ENCODE data around the gene CELA3B. TPM values are rescaled to one million over a fixed set of nuclear protein-coding genes. Genes with fewer than 3 reads are reported as not detected.
A peak's percentile ranks its signal among the peaks of the same experiment; 100 is the strongest.

CELA3B gene
- total RNA-seq, 3 donors from 2014 or later (not counting 1 experiment from before 2014, with no cell fraction given), result not detected

- H3K27me3 ChIP-seq (ENCODE audit: control insufficient read depth, insufficient read depth, low read length), result peaks cover 9% of the 10 kb centered on the region
- no peak for ATAC-seq
- H3K9me3 Mint-ChIP-seq, result no peaks in the 10 kb centered on the region
- peaks cover 13% of the 10 kb centered on the region for H3K4me1 ChIP-seq (ENCODE audit: control insufficient read depth, insufficient read depth, low read length)
- no peak for DNase-seq
- peak overlapping the region; percentile 70 for H3K4me3 Mint-ChIP-seq
- no peaks in the 10 kb centered on the region for H3K9me3 ChIP-seq (ENCODE audit: control insufficient read depth, insufficient read depth, low read length)
- no peak overlapping the region for H3K27ac Mint-ChIP-seq
- TF ChIP-seq CTCF (IDR thresholded peaks at IDR 0.05), result no peak
- H3K27ac ChIP-seq (ENCODE audit: low read length), result no peak overlapping the region
- intact Hi-C loops (cut with micrococcal nuclease), result no loop called here
- no peaks in the 10 kb centered on the region for H3K36me3 Mint-ChIP-seq
- H3K4me1 Mint-ChIP-seq, result peaks cover 7 to 13% of the 10 kb centered on the region in 2 donors
- WGBS (ENCODE audit: insufficient coverage), result 84% methylated on average over 10 of the region's 10 CpGs
- peaks cover 0 to 26% of the 10 kb centered on the region in 2 donors for H3K27me3 Mint-ChIP-seq (ENCODE audit: low read depth in 2 of 2)
- H3K4me3 ChIP-seq (ENCODE audit: low read length), result no peak overlapping the region
- no peaks in the 10 kb centered on the region for H3K36me3 ChIP-seq (ENCODE audit: control insufficient read depth, insufficient read depth, low read length)
These were observed 41.4 kb upstream of the CELA3B start for GRCh38 chr1:21935393-21935804.

GRCh38 chr1:21935891-21936365, 40.9 kb upstream of the CELA3B start:
- Histone ChIP-seq H3K9me3 (ENCODE audit: control insufficient read depth, insufficient read depth, low read length) (no peaks in the 10 kb centered on the region), H3K4me3 (ENCODE audit: low read length) (no peak overlapping the region), H3K27me3 (ENCODE audit: control insufficient read depth, insufficient read depth, low read length) (peaks cover 9% of the 10 kb centered on the region), H3K36me3 (ENCODE audit: control insufficient read depth, insufficient read depth, low read length) (no peaks in the 10 kb centered on the region), H3K4me1 (ENCODE audit: control insufficient read depth, insufficient read depth, low read length) (peaks cover 13% of the 10 kb centered on the region), H3K27ac (ENCODE audit: low read length) (no peak overlapping the region)
- H3K9me3 Mint-ChIP-seq, result no peaks in the 10 kb centered on the region
- no peaks in the 10 kb centered on the region for H3K36me3 Mint-ChIP-seq
- intact Hi-C loops (cut with micrococcal nuclease), result no loop called here
- H3K4me1 Mint-ChIP-seq, result peaks cover 7 to 13% of the 10 kb centered on the region in 2 donors
- TF ChIP-seq CTCF (IDR thresholded peaks at IDR 0.05), result no peak
- H3K27ac Mint-ChIP-seq, result no peak overlapping the region
- WGBS (ENCODE audit: insufficient coverage), result 60% methylated on average over 8 of the region's 8 CpGs
- DNase-seq (no peak), ATAC-seq (no peak)
- peak overlapping the region; percentile 70 for H3K4me3 Mint-ChIP-seq
- peaks cover 0 to 26% of the 10 kb centered on the region in 2 donors for H3K27me3 Mint-ChIP-seq (ENCODE audit: low read depth in 2 of 2)

GRCh38 chr1:21936366-21937031, 40.3 kb upstream of the CELA3B start:
- H3K4me3 ChIP-seq (ENCODE audit: low read length), result no peak overlapping the region
- DNase-seq, result peak in 1 of 2 donors; percentile 16
- no peaks in the 10 kb centered on the region for H3K9me3 ChIP-seq (ENCODE audit: control insufficient read depth, insufficient read depth, low read length)
- H3K4me1 ChIP-seq (ENCODE audit: control insufficient read depth, insufficient read depth, low read length), result peaks cover 13% of the 10 kb centered on the region
- Mint-ChIP-seq H3K36me3 (no peaks in the 10 kb centered on the region), H3K9me3 (no peaks in the 10 kb centered on the region), H3K27ac (no peak overlapping the region), H3K4me1 (peaks cover 7 to 13% of the 10 kb centered on the region in 2 donors), H3K27me3 (ENCODE audit: low read depth in 2 of 2) (peaks cover 0 to 29% of the 10 kb centered on the region in 2 donors), H3K4me3 (peak overlapping the region; percentile 47)
- intact Hi-C loops (cut with micrococcal nuclease), result no loop called here
- H3K36me3 ChIP-seq (ENCODE audit: control insufficient read depth, insufficient read depth, low read length), result no peaks in the 10 kb centered on the region
- ATAC-seq, result peak in 2 of 3 donors; percentile 5 to 19
- peaks cover 9% of the 10 kb centered on the region for H3K27me3 ChIP-seq (ENCODE audit: control insufficient read depth, insufficient read depth, low read length)
- H3K27ac ChIP-seq (ENCODE audit: low read length), result no peak overlapping the region
- no peak for TF ChIP-seq CTCF (IDR thresholded peaks at IDR 0.05)
- WGBS (ENCODE audit: insufficient coverage), result 23% methylated on average over 34 of the region's 34 CpGs

DNA sequence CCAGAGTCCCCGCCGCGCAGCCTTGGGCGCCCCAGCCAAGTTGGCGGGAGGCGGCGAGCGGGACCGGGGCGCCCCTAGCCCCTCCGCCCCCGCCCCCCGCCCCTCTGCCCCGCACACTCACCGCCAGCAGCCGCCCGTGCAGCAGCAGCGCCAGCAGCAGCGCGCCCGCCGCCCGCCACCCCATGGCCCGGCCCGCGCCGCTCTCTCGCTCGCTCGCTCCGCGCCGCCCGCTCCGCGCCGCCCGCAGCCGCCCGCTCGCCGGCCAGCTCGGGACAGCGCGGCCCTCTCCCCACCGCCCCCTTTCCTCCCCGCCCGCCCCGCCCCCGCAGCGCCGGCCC, 39.8 kb upstream of the CELA3B start, which contains the start of gene HSPG2:
Gene HSPG2 (minus strand): TSS at position 277 of the 338 bp plus-strand sequence. CDS start 93 bp downstream, at position 184.
- H3K4me1 Mint-ChIP-seq, result peaks cover 7 to 13% of the 10 kb centered on the region in 2 donors
- ATAC-seq, result no peak

More for the DNA sequence above, 39.8 kb upstream of the CELA3B start, which contains the start of gene HSPG2:
- Mint-ChIP-seq H3K4me3 (peak within 1 kb of the TSS; percentile 88), H3K27me3 (ENCODE audit: low read depth in 2 of 2) (peaks cover 0 to 29% of the 10 kb centered on the region in 2 donors), H3K36me3 (no peaks in the 10 kb centered on the region), H3K27ac (peak within 1 kb of the TSS in 1 of 2 donors; percentile 79), H3K9me3 (no peaks in the 10 kb centered on the region)
- intact Hi-C loops (cut with micrococcal nuclease), result no loop called here
- peak within 1 kb of the TSS; percentile 33 for H3K4me3 ChIP-seq (ENCODE audit: low read length)
- DNase-seq, result no peak
- H3K9me3 ChIP-seq (ENCODE audit: control insufficient read depth, insufficient read depth, low read length), result no peaks in the 10 kb centered on the region
- peaks cover 9% of the 10 kb centered on the region for H3K27me3 ChIP-seq (ENCODE audit: control insufficient read depth, insufficient read depth, low read length)
- peaks cover 13% of the 10 kb centered on the region for H3K4me1 ChIP-seq (ENCODE audit: control insufficient read depth, insufficient read depth, low read length)
- WGBS (ENCODE audit: insufficient coverage), result under 1% methylated on average over 39 of the region's 52 CpGs
- H3K27ac ChIP-seq (ENCODE audit: low read length), result no peak within 1 kb of the TSS
- H3K36me3 ChIP-seq (ENCODE audit: control insufficient read depth, insufficient read depth, low read length), result no peaks in the 10 kb centered on the region
- TF ChIP-seq CTCF (IDR thresholded peaks at IDR 0.05), result no peak
